Breast epithelium (tissue), 4 donors: ENCODE data around the gene KRT2. TPM values are rescaled to one million over a fixed set of nuclear protein-coding genes. Genes with fewer than 3 reads are reported as not detected.

Experiments used
- DNase-seq, 2 donors: peaks; one replicate each; pipeline ENCODE4 v3.0.0-alpha.2; 2019; ENCODE audit warnings: low spot score in 2 of 2
- H3K27ac ChIP-seq, 2 donors: fragments of 200-600 bp; sonication (generic) in 1 of 2; one replicate each; pipeline ENCODE4 v1.5.1; 2016 to 2019; ENCODE audit warnings: mild to moderate bottlenecking in 1 of 2
- H3K27me3 ChIP-seq, 2 donors: fragments of 200-600 bp; sonication (generic) in 1 of 2; one replicate each; pipeline versions ENCODE4 v1.5.1 to v1.6.0; 2017 to 2019; ENCODE audit warnings: control low read depth in 1 of 2, mild to moderate bottlenecking in 1 of 2
- H3K36me3 ChIP-seq: fragments of 200-600 bp; one replicate; pipeline ENCODE4 v1.5.1; 2019
- H3K4me1 ChIP-seq, 2 donors: fragments of 200-600 bp; sonication (generic); one replicate each; pipeline ENCODE4 v1.5.1; 2016 to 2019; ENCODE audit warnings: control low read depth in 1 of 2
- H3K4me3 ChIP-seq, 3 donors: fragments of 200-600 bp; sonication (generic); 1 replicate in 2 of 3; 2 replicates in 1 of 3; pipeline ENCODE4 v1.5.1; 2016 to 2019; ENCODE audit warnings: mild to moderate bottlenecking in 3 of 3, moderate library complexity in 2 of 3
- H3K9me3 ChIP-seq, 2 donors: fragments of 200-600 bp; sonication (generic) in 1 of 2; one replicate each; pipeline ENCODE4 v1.5.1; 2016 to 2019; ENCODE audit warnings: control low read depth in 1 of 2
- POLR2A ChIP-seq: fragments of 450-650 bp; IDR thresholded peaks from one replicate; pipeline ENCODE4 v1.6.1; 2016; ENCODE audit warnings: antibody characterized with exemption, mild to moderate bottlenecking, moderate library complexity
- POLR2AphosphoS5 ChIP-seq, 3 donors: sonication (generic); formaldehyde crosslinking; IDR thresholded peaks; one replicate each; pipeline ENCODE4 v1.6.1; 2017; ENCODE audit warnings: antibody characterized with exemption in 3 of 3
- intact Hi-C: fragments of 100-400 bp; cut with DNase I; formaldehyde crosslinking; loops from one replicate; pipeline ENCODE4 v1.15.1; 2023; ENCODE audit warnings: low total_unique reads
- total RNA-seq, 3 donors: library from RNA; depleted of rRNA; stranded (reverse); fragments of >200 nt; gene quantifications; one replicate each; pipeline ENCODE4 v1.1.0, GENCODE V29; 2016
- TF ChIP-seq, protein P1 (sequence below), 3 donors: fragments of 450-650 bp; IDR thresholded peaks; one replicate each; pipeline ENCODE4 v1.5.1; 2016 to 2017; ENCODE audit warnings: antibody characterized with exemption in 3 of 3, mild to moderate bottlenecking in 3 of 3, moderate library complexity in 3 of 3

KRT2 gene
- total RNA-seq, 3 donors from 2014 or later: not detected

GRCh38 chr12:52618866-52619265, 33.1 kb downstream of the KRT2 start:
- no peaks in the 10 kb centered on the region for H3K36me3 ChIP-seq
- no peak for DNase-seq
- H3K4me3 ChIP-seq: no peak overlapping the region
- no peaks in the 10 kb centered on the region for H3K27me3 ChIP-seq
- H3K27ac ChIP-seq: no peak overlapping the region
- intact Hi-C loops: no loop called here
- H3K4me1 ChIP-seq: no peaks in the 10 kb centered on the region
- no peaks in the 10 kb centered on the region for H3K9me3 ChIP-seq
- TF ChIP-seq POLR2A (no peak), POLR2AphosphoS5 (IDR thresholded peaks at IDR 0.05) (no peak)
- TF ChIP-seq, protein P1, sequence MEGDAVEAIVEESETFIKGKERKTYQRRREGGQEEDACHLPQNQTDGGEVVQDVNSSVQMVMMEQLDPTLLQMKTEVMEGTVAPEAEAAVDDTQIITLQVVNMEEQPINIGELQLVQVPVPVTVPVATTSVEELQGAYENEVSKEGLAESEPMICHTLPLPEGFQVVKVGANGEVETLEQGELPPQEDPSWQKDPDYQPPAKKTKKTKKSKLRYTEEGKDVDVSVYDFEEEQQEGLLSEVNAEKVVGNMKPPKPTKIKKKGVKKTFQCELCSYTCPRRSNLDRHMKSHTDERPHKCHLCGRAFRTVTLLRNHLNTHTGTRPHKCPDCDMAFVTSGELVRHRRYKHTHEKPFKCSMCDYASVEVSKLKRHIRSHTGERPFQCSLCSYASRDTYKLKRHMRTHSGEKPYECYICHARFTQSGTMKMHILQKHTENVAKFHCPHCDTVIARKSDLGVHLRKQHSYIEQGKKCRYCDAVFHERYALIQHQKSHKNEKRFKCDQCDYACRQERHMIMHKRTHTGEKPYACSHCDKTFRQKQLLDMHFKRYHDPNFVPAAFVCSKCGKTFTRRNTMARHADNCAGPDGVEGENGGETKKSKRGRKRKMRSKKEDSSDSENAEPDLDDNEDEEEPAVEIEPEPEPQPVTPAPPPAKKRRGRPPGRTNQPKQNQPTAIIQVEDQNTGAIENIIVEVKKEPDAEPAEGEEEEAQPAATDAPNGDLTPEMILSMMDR (IDR thresholded peaks at IDR 0.05): no peak

GRCh38 chr12:52618216-52618615, 33.8 kb downstream of the KRT2 start, which contains the start of gene KRT73:
TSS of gene KRT73 (minus strand) at chr12:52618559. CDS start at chr12:52618524, 35 bp downstream.
- TF ChIP-seq POLR2A: no peak
- TF ChIP-seq, protein P1 (IDR thresholded peaks at IDR 0.05): no peak
- TF ChIP-seq POLR2AphosphoS5 (IDR thresholded peaks at IDR 0.05): no peak
- Histone ChIP-seq H3K4me3 (no peak within 1 kb of the TSS), H3K36me3 (no peaks in the 10 kb centered on the region), H3K4me1 (no peaks in the 10 kb centered on the region), H3K9me3 (no peaks in the 10 kb centered on the region), H3K27me3 (no peaks in the 10 kb centered on the region), H3K27ac (no peak within 1 kb of the TSS)
- intact Hi-C loops: no loop called here
- no peak for DNase-seq

- DNase-seq: no peak
Observed at GRCh38 chr12:52617403-52617785, 34.6 kb downstream of the KRT2 start.

DNA sequence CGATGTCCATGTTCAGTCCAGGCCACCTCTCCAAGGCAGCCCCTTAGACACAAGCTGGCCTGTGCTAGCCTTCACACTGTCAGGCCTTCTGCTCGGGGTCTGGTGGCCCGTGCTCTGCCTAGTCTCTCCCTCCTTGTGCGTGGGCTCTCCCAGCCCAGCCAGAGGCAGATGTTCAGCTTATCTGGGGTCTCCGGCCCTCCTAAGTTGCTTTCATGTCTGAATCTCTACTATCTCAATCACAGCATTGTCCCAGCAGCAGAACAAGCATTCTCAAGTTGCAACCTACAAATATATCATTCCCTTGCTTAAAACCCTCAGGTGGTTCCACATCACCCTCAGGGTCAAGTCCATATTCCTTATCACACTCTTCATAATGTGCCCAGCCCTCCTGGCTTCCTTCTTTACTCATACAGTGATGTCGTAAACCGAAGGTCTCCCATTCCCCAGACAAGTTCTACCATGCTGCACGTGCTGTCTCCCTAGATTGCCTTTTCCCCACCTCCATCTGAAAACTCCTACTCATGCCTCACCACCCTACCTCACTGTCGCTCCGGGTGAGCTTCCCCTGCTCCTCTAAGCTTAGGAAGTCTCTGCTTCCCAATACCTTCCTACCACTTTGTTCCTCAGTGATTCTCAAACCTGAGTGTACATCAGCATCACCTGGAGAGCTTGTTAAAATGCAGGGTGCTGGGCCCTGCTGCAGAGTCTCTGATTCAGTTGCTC, 35.2 kb downstream of the KRT2 start:
- H3K9me3 ChIP-seq: no peaks in the 10 kb centered on the region
- H3K27ac ChIP-seq: no peak overlapping the region
- intact Hi-C loops: no loop called here
- TF ChIP-seq POLR2A (no peak), POLR2AphosphoS5 (IDR thresholded peaks at IDR 0.05) (no peak)
- H3K27me3 ChIP-seq: no peaks in the 10 kb centered on the region
- no peak overlapping the region for H3K4me3 ChIP-seq
- H3K4me1 ChIP-seq: no peaks in the 10 kb centered on the region
- no peaks in the 10 kb centered on the region for H3K36me3 ChIP-seq
- DNase-seq: no peak

More at GRCh38 chr12:52617403-52617785, 34.6 kb downstream of the KRT2 start:
- H3K4me1 ChIP-seq: no peaks in the 10 kb centered on the region
- H3K27me3 ChIP-seq: no peaks in the 10 kb centered on the region
- H3K9me3 ChIP-seq: no peaks in the 10 kb centered on the region
- no peak overlapping the region for H3K27ac ChIP-seq
- intact Hi-C loops: no loop called here
- H3K36me3 ChIP-seq: no peaks in the 10 kb centered on the region
- TF ChIP-seq POLR2AphosphoS5 (IDR thresholded peaks at IDR 0.05) (no peak), POLR2A (no peak)
- TF ChIP-seq, protein P1 (IDR thresholded peaks at IDR 0.05): no peak
- H3K4me3 ChIP-seq: no peak overlapping the region

DNA sequence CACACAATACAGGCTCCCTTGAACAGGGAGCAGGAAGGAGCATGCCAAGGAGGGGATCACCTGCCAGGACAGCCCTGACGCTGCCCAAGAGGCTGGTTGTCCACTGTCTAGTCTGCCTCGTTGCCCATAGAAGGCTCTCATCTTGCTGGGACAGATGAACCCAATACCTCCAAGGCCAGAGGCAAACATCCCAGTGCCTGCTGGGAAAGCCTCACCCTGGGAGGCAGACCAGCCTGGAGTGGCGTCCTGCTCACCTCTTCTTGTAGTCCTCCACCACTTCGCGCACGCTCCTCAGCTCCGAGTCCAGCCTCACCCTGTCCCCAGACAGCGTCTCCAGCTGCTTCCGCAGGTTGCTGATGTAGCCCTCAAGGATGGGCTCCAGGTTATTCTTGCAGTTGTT, 36.1 kb downstream of the KRT2 start:
- DNase-seq: no peak
- Histone ChIP-seq H3K27ac (no peak overlapping the region), H3K27me3 (peaks cover 0 to 1% of the 10 kb centered on the region in 2 donors), H3K36me3 (no peaks in the 10 kb centered on the region), H3K4me3 (no peak overlapping the region), H3K4me1 (no peaks in the 10 kb centered on the region), H3K9me3 (no peaks in the 10 kb centered on the region)
- TF ChIP-seq POLR2AphosphoS5 (IDR thresholded peaks at IDR 0.05) (no peak), POLR2A (no peak)
- TF ChIP-seq, protein P1 (IDR thresholded peaks at IDR 0.05): no peak
- intact Hi-C loops: no loop called here
